GM12878 (cell line): ENCODE measurements around the gene MAPT. TPM values are rescaled to one million over a fixed set of nuclear protein-coding genes. Genes with fewer than 3 reads are reported as not detected.
"Not testable (repeated sequence)": the region's sequence is repeated elsewhere in the genome, so short reads cannot be mapped to it uniquely, and the experiment has no call there.

Source experiments
- ATAC-seq: fragments of 200-7000 bp; cut with Tn5 transposase; 3 replicates; pipeline ENCODE4 v1.9.1; 2020; ENCODE audit warnings: mild to moderate bottlenecking, moderate library complexity
- BruUV-seq: library from RNA; stranded (reverse); fragments of 400-500 nt; replicated peaks from 2 replicates; lab custom pipeline; 2021; lab: Mats Ljungman, UMichigan
- CTCF ChIA-PET: fragments of 300-600 bp; sonication (Branson Sonifier 250); formaldehyde crosslinking; extraction: SDS; loops from one replicate; lab custom pipeline; 2021; ENCODE audit warnings: inconsistent platforms; lab: Yijun Ruan, JAX
- POLR2A ChIA-PET: fragments of 350-600 bp; formaldehyde crosslinking; extraction: SDS; loops from one replicate; lab custom pipeline; 2021; ENCODE audit warnings: inconsistent platforms; lab: Charles Lee
- RAD21 ChIA-PET: fragments of 300-600 bp; sonication (Branson Sonifier 250); formaldehyde crosslinking; loops from one replicate; lab custom pipeline; 2023; ENCODE audit warnings: antibody characterized with exemption; ENCODE audit not compliant: unreplicated experiment; lab: Charles Lee
- SMC1A ChIA-PET: fragments of 300-600 bp; sonication (Branson Sonifier 250); formaldehyde crosslinking; loops from one replicate; lab custom pipeline; 2023; ENCODE audit not compliant: unreplicated experiment, uncharacterized antibody; lab: Charles Lee
- DNase-seq: peaks from one replicate; pipeline ENCODE4 v3.0.0-alpha.2; 2011; ENCODE audit warnings: low read depth, low spot score
- FAIRE-seq: peaks from 3 replicates; lab custom pipeline; 2011; peaks lifted over from hg19 to GRCh38; lab: Jason Lieb, UNC
- H2AFZ ChIP-seq: 2 replicates; pipeline ENCODE4 v1.6.0; 2011; ENCODE audit warnings: low read depth, low read length, control low read depth; ENCODE audit not compliant: control insufficient read depth
- H3K27ac ChIP-seq: 2 replicates; pipeline ENCODE4 v1.5.1; 2011; ENCODE audit warnings: control low read depth; ENCODE audit not compliant: control insufficient read depth, insufficient read depth
- H3K27me3 ChIP-seq, 2 experiments: replicated peaks in 1 of 2; 2 replicates each; pipeline versions ENCODE4 v1.6.0 to v1.6.1; 2011; ENCODE audit warnings: low read length in 1 of 2; ENCODE audit not compliant: control insufficient read depth in 2 of 2, insufficient read depth in 2 of 2
- H3K36me3 ChIP-seq, 2 experiments: 2 replicates each; pipeline ENCODE4 v1.5.1; 2011; ENCODE audit warnings: low read length in 1 of 2; ENCODE audit not compliant: control insufficient read depth in 2 of 2, insufficient read depth in 2 of 2
- H3K4me1 ChIP-seq: 2 replicates; pipeline ENCODE4 v1.6.1; 2011; ENCODE audit warnings: mild to moderate bottlenecking, low read length, moderate library complexity, mixed read lengths; ENCODE audit not compliant: control insufficient read depth, insufficient read depth
- H3K4me2 ChIP-seq: 2 replicates; pipeline ENCODE4 v1.6.0; 2011; ENCODE audit warnings: control low read depth; ENCODE audit not compliant: control insufficient read depth, insufficient read depth
- H3K4me3 ChIP-seq: fragments of 200-600 bp; sonication (generic); 2 replicates; pipeline ENCODE4 v1.5.1; 2016
- H3K79me2 ChIP-seq: 2 replicates; pipeline ENCODE4 v1.6.0; 2011; ENCODE audit warnings: low read length; ENCODE audit not compliant: control insufficient read depth, insufficient read depth
- H3K9ac ChIP-seq: 2 replicates; pipeline ENCODE4 v1.8.0; 2011; ENCODE audit warnings: low read length, control low read depth, mixed read lengths; ENCODE audit not compliant: control insufficient read depth, insufficient read depth
- H3K9me3 ChIP-seq: replicated peaks from 3 replicates; pipeline ENCODE4 v1.5.1; 2011; ENCODE audit warnings: mild to moderate bottlenecking, low read length; ENCODE audit not compliant: control insufficient read depth, insufficient read depth
- H4K20me1 ChIP-seq: 2 replicates; pipeline ENCODE4 v1.6.0; 2011; ENCODE audit not compliant: control insufficient read depth, insufficient read depth
- HSF1 ChIP-seq: fragments of 150-350 bp; IDR thresholded peaks from 2 replicates; pipeline ENCODE4 v1.6.1; 2014; ENCODE audit warnings: mild to moderate bottlenecking, low read depth, low read length
- MAX ChIP-seq: IDR thresholded peaks from 2 replicates; pipeline ENCODE4 v1.6.1; 2012; ENCODE audit warnings: low read depth, low read length, improper control_type of control experiment
- REST ChIP-seq: IDR thresholded peaks from 2 replicates; pipeline ENCODE4 v1.6.1; 2012; ENCODE audit warnings: mild to moderate bottlenecking, low read depth, low read length
- WGBS: methylation state at CpG from one replicate; pipeline ENCODE4 v1.1.6; 2016; ENCODE audit warnings: low lambda C conversion rate; ENCODE audit not compliant: insufficient replicate concordance, insufficient coverage; ENCODE audit errors: missing lambda C conversion rate; 5-methylcytosine and 5-hydroxymethylcytosine counted together
- in situ Hi-C: fragments of 300-500 bp; cut with MboI; formaldehyde crosslinking; loops from 9 replicates; pipeline ENCODE4 v1.14.3; 2018; ENCODE audit warnings: mixed read lengths
- intact Hi-C: fragments of 100-400 bp; cut with micrococcal nuclease; formaldehyde crosslinking; loops from one replicate; pipeline ENCODE4 v1.14.2; 2022; ENCODE audit not compliant: unreplicated experiment
- polyA plus RNA-seq, 11 experiments: library from polyadenylated mRNA; depleted of rRNA in 4 of 11; unstranded in 6 of 11; stranded (reverse) in 5 of 11; fragments of >200 nt; fragmentation: Nextera tagmentation in 4 of 11; fragmentation: Illumina TruSeq in 1 of 11; extraction: Ambion mirVana in 4 of 11; extraction: Trizol in 1 of 11; gene quantifications; 1 replicate in 1 of 11; 2 replicates in 10 of 11; pipeline versions ENCODE4 v1.2.1 to v1.2.3, GENCODE V29; 2011 to 2016; ENCODE audit warnings: inconsistent platforms in 2 of 11, missing spikeins in 2 of 11, low read depth in 1 of 11
- total RNA-seq, 4 experiments: library from RNA; depleted of rRNA in 3 of 4; stranded (reverse); fragments of >200 nt in 3 of 4; fragmentation: Illumina TruSeq in 1 of 4; extraction: Trizol in 1 of 4; gene quantifications; 2 replicates each; pipeline versions ENCODE4 v1.2.1 to v1.2.3, GENCODE V29; 2013 to 2021

The MAPT gene
- total and polyA plus RNA-seq, 10 of the 15 experiments (the other 5 are each of a cell fraction or from before 2014, with no cell fraction given): under 0.01 to 0.05 (median 0.03) TPM; not detected in 7

- FAIRE-seq, H3K4me2 ChIP-seq, POLR2A ChIA-PET, H3K27ac ChIP-seq, H3K27me3 ChIP-seq, H3K4me3 ChIP-seq, intact Hi-C loops, SMC1A ChIA-PET, H2AFZ ChIP-seq, H3K9ac ChIP-seq, H4K20me1 ChIP-seq, BruUV-seq, H3K36me3 ChIP-seq, ATAC-seq, H3K79me2 ChIP-seq, H3K4me1 ChIP-seq, H3K9me3 ChIP-seq, DNase-seq, in situ Hi-C loops: not testable (repeated sequence)
- ChIA-PET RAD21 (interaction anchor here (0.6 kb wide), 1 partner anchor 127 kb away, joined by 4 read pairs; no protein-coding TSS in a partner anchor), CTCF (interaction anchor here (1.5 kb wide), 1 partner anchor 273 kb away, joined by 3 read pairs; no protein-coding TSS in a partner anchor)
- 0% methylated on average over 5 of the region's 5 CpGs for WGBS
Measured at GRCh38 chr17:45913030-45913429, 18.7 kb downstream of the MAPT start.

GRCh38 chr17:45914047-45914717, 19.8 kb downstream of the MAPT start:
- no peak for ATAC-seq
- RAD21 ChIA-PET: no interaction called here

More at GRCh38 chr17:45914047-45914717, 19.8 kb downstream of the MAPT start:
- FAIRE-seq (no peak), DNase-seq (no peak)
- H3K4me2 ChIP-seq: no peak overlapping the region
- no peak overlapping the region for H2AFZ ChIP-seq
- POLR2A ChIA-PET: no interaction called here
- H3K36me3 ChIP-seq: no peaks in the 10 kb centered on the region
- no TSS peak for BruUV-seq
- no peaks in the 10 kb centered on the region for H3K4me1 ChIP-seq
- H3K4me3 ChIP-seq: no peak overlapping the region
- TF ChIP-seq HSF1 (no peak), MAX (no peak), REST (no peak)
- peaks cover 0 to 4% of the 10 kb centered on the region in 2 experiments; a peak in 3 of 4 replicates for H3K27me3 ChIP-seq
- in situ Hi-C loops: no loop called here
- CTCF ChIA-PET: interaction anchor here (1.5 kb wide), 1 partner anchor 274 kb away, joined by 3 read pairs; no protein-coding TSS in a partner anchor
- H3K9me3 ChIP-seq: no peaks in the 10 kb centered on the region
- H3K9ac ChIP-seq: no peak overlapping the region
- H4K20me1 ChIP-seq: no peaks in the 10 kb centered on the region
- intact Hi-C loops: no loop called here
- no peaks in the 10 kb centered on the region for H3K79me2 ChIP-seq
- SMC1A ChIA-PET: no interaction called here
- WGBS: 49% methylated on average over 10 of the region's 10 CpGs
- H3K27ac ChIP-seq: no peak overlapping the region
